ENCODE data around the gene TMEM255B.

TMEM255B gene

GRCh38 chr13:113854238-113855011, 95.4 kb downstream of the TMEM255B start:
- Histone ChIP-seq H3K9me3 (replicated peaks; ENCODE audit: low read length) (no peaks in the 10 kb centered on the region), H3K4me1 (ENCODE audit: control insufficient read depth, insufficient read depth, low read length) (peaks cover 52% of the 10 kb centered on the region), H3K9ac (ENCODE audit: low read depth, low read length) (peak overlapping the region; percentile 72), H3K4me3 (ENCODE audit: low read length) (peak overlapping the region; percentile 23), H3K36me3 (ENCODE audit: insufficient read depth, low read length) (peaks cover 39% of the 10 kb centered on the region), H3K27me3 (ENCODE audit: control insufficient read depth, insufficient read depth, low read length) (no peaks in the 10 kb centered on the region), H3K4me2 (ENCODE audit: low read length) (peak overlapping the region; percentile 74)

- peaks cover 46% of the 10 kb centered on the region for H3K4me1 ChIP-seq (ENCODE audit: control insufficient read depth, insufficient read depth, low read length)
- H3K9me3 ChIP-seq (replicated peaks; ENCODE audit: low read length) = no peaks in the 10 kb centered on the region
- H3K27me3 ChIP-seq (ENCODE audit: control insufficient read depth, insufficient read depth, low read length) = no peaks in the 10 kb centered on the region
- H3K36me3 ChIP-seq (ENCODE audit: insufficient read depth, low read length) = peaks cover 44% of the 10 kb centered on the region
- H3K4me3 ChIP-seq (ENCODE audit: low read length) = peak overlapping the region; percentile 46
- H3K4me2 ChIP-seq (ENCODE audit: low read length) = peak overlapping the region; percentile 74
- H3K9ac ChIP-seq (ENCODE audit: low read depth, low read length) = peak overlapping the region; percentile 72
Observed at GRCh38 chr13:113855012-113855921, 96.2 kb downstream of the TMEM255B start.

- Histone ChIP-seq H3K4me1 (ENCODE audit: control insufficient read depth, insufficient read depth, low read length) (peaks cover 53% of the 10 kb centered on the region), H3K4me2 (ENCODE audit: low read length) (peak overlapping the region; percentile 74), H3K9me3 (replicated peaks; ENCODE audit: low read length) (no peaks in the 10 kb centered on the region), H3K9ac (ENCODE audit: low read depth, low read length) (peak overlapping the region; percentile 72), H3K4me3 (ENCODE audit: low read length) (peak overlapping the region; percentile 35), H3K27me3 (ENCODE audit: control insufficient read depth, insufficient read depth, low read length) (no peaks in the 10 kb centered on the region), H3K36me3 (ENCODE audit: insufficient read depth, low read length) (peaks cover 35% of the 10 kb centered on the region)
Observed at GRCh38 chr13:113855931-113856715, 97.1 kb downstream of the TMEM255B start.

- Histone ChIP-seq H3K4me3 (ENCODE audit: low read length) (peak overlapping the region; percentile 29), H3K9me3 (replicated peaks; ENCODE audit: low read length) (no peaks in the 10 kb centered on the region), H3K36me3 (ENCODE audit: insufficient read depth, low read length) (peaks cover 34% of the 10 kb centered on the region), H3K4me1 (ENCODE audit: control insufficient read depth, insufficient read depth, low read length) (peaks cover 59% of the 10 kb centered on the region), H3K4me2 (ENCODE audit: low read length) (peak overlapping the region; percentile 74), H3K27me3 (ENCODE audit: control insufficient read depth, insufficient read depth, low read length) (no peaks in the 10 kb centered on the region), H3K9ac (ENCODE audit: low read depth, low read length) (peak overlapping the region; percentile 72)
Observed at GRCh38 chr13:113856716-113857065, 97.7 kb downstream of the TMEM255B start.

- Histone ChIP-seq H3K9me3 (replicated peaks; ENCODE audit: low read length) (no peaks in the 10 kb centered on the region), H3K4me1 (ENCODE audit: control insufficient read depth, insufficient read depth, low read length) (peaks cover 67% of the 10 kb centered on the region), H3K9ac (ENCODE audit: low read depth, low read length) (no peak overlapping the region), H3K4me3 (ENCODE audit: low read length) (no peak overlapping the region), H3K27me3 (ENCODE audit: control insufficient read depth, insufficient read depth, low read length) (no peaks in the 10 kb centered on the region), H3K36me3 (ENCODE audit: insufficient read depth, low read length) (peaks cover 38% of the 10 kb centered on the region), H3K4me2 (ENCODE audit: low read length) (no peak overlapping the region)
Observed at GRCh38 chr13:113857531-113858195, 98.6 kb downstream of the TMEM255B start.

- Histone ChIP-seq H3K4me1 (ENCODE audit: control insufficient read depth, insufficient read depth, low read length) (peaks cover 59% of the 10 kb centered on the region), H3K36me3 (ENCODE audit: insufficient read depth, low read length) (peaks cover 33% of the 10 kb centered on the region), H3K9ac (ENCODE audit: low read depth, low read length) (no peak overlapping the region), H3K27me3 (ENCODE audit: control insufficient read depth, insufficient read depth, low read length) (no peaks in the 10 kb centered on the region), H3K4me3 (ENCODE audit: low read length) (no peak overlapping the region), H3K9me3 (replicated peaks; ENCODE audit: low read length) (no peaks in the 10 kb centered on the region), H3K4me2 (ENCODE audit: low read length) (no peak overlapping the region)
Observed at GRCh38 chr13:113859311-113860050, 100.5 kb downstream of the TMEM255B start.

GRCh38 chr13:113860051-113860664, 101.1 kb downstream of the TMEM255B start:
- Histone ChIP-seq H3K9ac (ENCODE audit: low read depth, low read length) (no peak overlapping the region), H3K9me3 (replicated peaks; ENCODE audit: low read length) (no peaks in the 10 kb centered on the region), H3K4me1 (ENCODE audit: control insufficient read depth, insufficient read depth, low read length) (peaks cover 56% of the 10 kb centered on the region), H3K27me3 (ENCODE audit: control insufficient read depth, insufficient read depth, low read length) (no peaks in the 10 kb centered on the region), H3K4me3 (ENCODE audit: low read length) (no peak overlapping the region), H3K4me2 (ENCODE audit: low read length) (peak overlapping the region; percentile 94), H3K36me3 (ENCODE audit: insufficient read depth, low read length) (peaks cover 33% of the 10 kb centered on the region)

GRCh38 chr13:113860665-113861432, 101.8 kb downstream of the TMEM255B start:
- H3K27me3 ChIP-seq (ENCODE audit: control insufficient read depth, insufficient read depth, low read length) = no peaks in the 10 kb centered on the region
- H3K4me2 ChIP-seq (ENCODE audit: low read length) = peak overlapping the region; percentile 94
- peak overlapping the region; percentile 79 for H3K4me3 ChIP-seq (ENCODE audit: low read length)
- no peaks in the 10 kb centered on the region for H3K9me3 ChIP-seq (replicated peaks; ENCODE audit: low read length)
- H3K4me1 ChIP-seq (ENCODE audit: control insufficient read depth, insufficient read depth, low read length) = peaks cover 49% of the 10 kb centered on the region
- H3K36me3 ChIP-seq (ENCODE audit: insufficient read depth, low read length) = peaks cover 30% of the 10 kb centered on the region
- no peak overlapping the region for H3K9ac ChIP-seq (ENCODE audit: low read depth, low read length)

- Histone ChIP-seq H3K9ac (ENCODE audit: low read depth, low read length) (no peak overlapping the region), H3K4me3 (ENCODE audit: low read length) (peak overlapping the region; percentile 79), H3K36me3 (ENCODE audit: insufficient read depth, low read length) (peaks cover 24% of the 10 kb centered on the region), H3K9me3 (replicated peaks; ENCODE audit: low read length) (no peaks in the 10 kb centered on the region), H3K4me2 (ENCODE audit: low read length) (peak overlapping the region; percentile 94), H3K27me3 (ENCODE audit: control insufficient read depth, insufficient read depth, low read length) (no peaks in the 10 kb centered on the region), H3K4me1 (ENCODE audit: control insufficient read depth, insufficient read depth, low read length) (peaks cover 42% of the 10 kb centered on the region)
Observed at GRCh38 chr13:113861433-113862030, 102.5 kb downstream of the TMEM255B start.
